HG03097 (cell line): ENCODE results near the gene ARHGEF33.
"Not testable (repeated sequence)": the region's sequence is repeated elsewhere in the genome, so short reads cannot be mapped to it uniquely, and the experiment has no call there.

Experiments
- ATAC-seq: cut with Tn5 transposase; IDR thresholded peaks from one replicate; pipeline ENCODE4 v1.9.1; 2021; ENCODE audit not compliant: unreplicated experiment, low FRiP score

ARHGEF33 gene

GRCh38 chr2:38907743-38908562, 18.3 kb downstream of the ARHGEF33 start:
- ATAC-seq, result peak; percentile 74

GRCh38 chr2:38909872-38910271, 20.2 kb downstream of the ARHGEF33 start:
- no peak for ATAC-seq

- ATAC-seq, result no peak
Observed at GRCh38 chr2:38911191-38911590, 21.5 kb downstream of the ARHGEF33 start.

- ATAC-seq, result no peak
Observed at GRCh38 chr2:38912619-38913018, 22.9 kb downstream of the ARHGEF33 start.

GRCh38 chr2:38922389-38922788, 32.7 kb downstream of the ARHGEF33 start:
- ATAC-seq, result no peak

- no peak for ATAC-seq
Observed at GRCh38 chr2:38922902-38923301, 33.2 kb downstream of the ARHGEF33 start.

- ATAC-seq, result no peak
Observed at GRCh38 chr2:38925982-38926381, 36.3 kb downstream of the ARHGEF33 start.

- ATAC-seq, result no peak
Observed at GRCh38 chr2:38930600-38930999, 40.9 kb downstream of the ARHGEF33 start.

GRCh38 chr2:38932586-38932985, 42.9 kb downstream of the ARHGEF33 start:
- no peak for ATAC-seq

GRCh38 chr2:38933653-38934052, 44.0 kb downstream of the ARHGEF33 start:
- ATAC-seq, result no peak

- ATAC-seq, result no peak
Observed at GRCh38 chr2:38934742-38935141, 45.1 kb downstream of the ARHGEF33 start.

GRCh38 chr2:38935568-38936172, 46.0 kb downstream of the ARHGEF33 start:
- ATAC-seq, result no peak

- not testable (repeated sequence) for ATAC-seq
Observed at GRCh38 chr2:38936516-38936915, 46.8 kb downstream of the ARHGEF33 start.

GRCh38 chr2:38937548-38937947, 47.9 kb downstream of the ARHGEF33 start:
- ATAC-seq, result no peak

- ATAC-seq, result no peak
Observed at GRCh38 chr2:38940746-38941145, 51.1 kb downstream of the ARHGEF33 start.

GRCh38 chr2:38943784-38944183, 54.1 kb downstream of the ARHGEF33 start:
- ATAC-seq, result no peak

- ATAC-seq, result no peak
Observed at GRCh38 chr2:38945372-38945771, 55.7 kb downstream of the ARHGEF33 start.

GRCh38 chr2:38945911-38946310, 56.2 kb downstream of the ARHGEF33 start:
- ATAC-seq, result no peak

- no peak for ATAC-seq
Observed at GRCh38 chr2:38947241-38948239, 57.9 kb downstream of the ARHGEF33 start.

GRCh38 chr2:38948387-38948882, 58.8 kb downstream of the ARHGEF33 start:
- no peak for ATAC-seq

GRCh38 chr2:38948995-38949394, 59.3 kb downstream of the ARHGEF33 start:
- no peak for ATAC-seq
